HG02870 (cell line): ENCODE data around the gene SCRN1.

ENCODE experiments used
- ATAC-seq: cut with Tn5 transposase; IDR thresholded peaks from one replicate; pipeline ENCODE4 v1.9.1; 2021; ENCODE audit warnings: mild to moderate bottlenecking, moderate library complexity; ENCODE audit not compliant: unreplicated experiment

The SCRN1 gene, protein sequence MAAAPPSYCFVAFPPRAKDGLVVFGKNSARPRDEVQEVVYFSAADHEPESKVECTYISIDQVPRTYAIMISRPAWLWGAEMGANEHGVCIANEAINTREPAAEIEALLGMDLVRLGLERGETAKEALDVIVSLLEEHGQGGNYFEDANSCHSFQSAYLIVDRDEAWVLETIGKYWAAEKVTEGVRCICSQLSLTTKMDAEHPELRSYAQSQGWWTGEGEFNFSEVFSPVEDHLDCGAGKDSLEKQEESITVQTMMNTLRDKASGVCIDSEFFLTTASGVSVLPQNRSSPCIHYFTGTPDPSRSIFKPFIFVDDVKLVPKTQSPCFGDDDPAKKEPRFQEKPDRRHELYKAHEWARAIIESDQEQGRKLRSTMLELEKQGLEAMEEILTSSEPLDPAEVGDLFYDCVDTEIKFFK

DNA sequence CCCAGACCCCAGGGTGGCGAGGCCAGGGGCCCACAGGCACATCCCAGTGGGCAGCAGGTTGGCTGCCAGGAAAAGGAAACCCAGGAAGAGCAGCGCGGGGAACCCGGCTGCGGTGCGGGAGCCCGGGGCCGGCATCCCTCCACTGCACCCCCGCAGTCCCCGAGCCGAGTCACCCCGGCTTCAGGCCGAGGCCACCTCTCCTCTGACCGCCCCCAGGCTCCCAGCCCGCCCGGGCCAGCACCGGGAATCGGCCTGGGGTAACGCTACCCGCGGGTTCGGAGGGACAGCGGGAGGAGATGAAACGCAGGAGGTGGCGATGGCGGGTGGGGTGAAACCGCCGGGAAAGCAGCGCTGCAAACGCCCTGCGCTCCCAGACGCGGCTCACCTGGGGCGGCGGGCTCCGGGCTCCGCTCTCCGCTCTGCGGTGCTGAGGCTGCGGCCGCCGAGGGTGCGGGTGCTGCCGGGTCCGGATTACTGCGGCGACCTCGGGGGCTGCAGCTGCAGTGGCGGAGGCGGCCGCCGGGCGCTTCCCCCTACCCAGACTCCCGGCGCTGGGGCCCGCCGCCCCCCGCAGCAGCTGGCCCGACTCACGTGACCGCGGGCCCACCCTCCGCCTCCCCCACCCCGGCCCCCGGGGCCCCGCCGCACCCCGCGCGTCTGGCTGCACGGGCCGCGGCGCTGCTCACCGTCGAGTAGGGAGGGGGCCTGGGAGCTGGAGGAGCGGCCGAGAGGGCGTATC is at the start of gene SCRN1:
Gene SCRN1, minus strand, starts transcription at position 545 of the 739 bp plus-strand sequence. CDS start 20,734 bp downstream, outside the sequence.
- ATAC-seq, result peak; percentile 31

DNA sequence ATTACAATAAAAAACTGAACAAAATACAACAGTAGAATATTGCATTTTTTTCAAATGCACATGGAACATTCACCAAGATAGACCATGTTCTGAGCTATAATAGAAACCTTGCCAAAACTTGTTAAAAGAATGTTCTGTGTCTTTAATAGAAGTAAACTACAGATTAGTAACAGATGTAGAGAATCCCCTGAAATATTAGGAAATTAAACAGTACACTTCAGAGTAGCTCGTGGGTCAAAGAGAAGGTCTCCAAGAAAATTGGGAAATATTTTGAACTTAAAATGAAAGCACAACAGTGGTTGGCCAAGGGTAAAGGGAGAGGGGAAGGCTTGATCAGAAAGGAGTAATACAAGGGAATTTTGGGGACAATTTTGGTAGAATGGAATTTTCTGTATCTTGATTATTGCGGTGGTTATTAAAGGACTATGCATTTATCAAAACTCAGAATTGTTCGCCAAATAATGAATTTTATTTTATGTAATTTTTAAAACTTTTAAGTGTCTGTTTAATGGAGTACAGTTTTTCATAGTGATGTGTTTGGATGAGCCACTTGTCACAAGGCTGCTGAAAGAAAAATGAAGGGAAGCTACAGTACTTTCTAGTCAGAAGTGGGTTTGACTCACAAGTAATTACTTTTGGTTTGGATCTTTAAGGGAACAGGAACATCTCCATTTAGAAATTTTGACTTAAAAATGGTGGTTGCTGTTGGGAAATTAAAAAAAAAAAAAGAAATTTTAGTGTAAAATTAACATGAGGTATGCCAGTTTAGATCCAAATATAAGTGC is 48.8 kb upstream of the SCRN1 start:
- ATAC-seq, result no peak

DNA sequence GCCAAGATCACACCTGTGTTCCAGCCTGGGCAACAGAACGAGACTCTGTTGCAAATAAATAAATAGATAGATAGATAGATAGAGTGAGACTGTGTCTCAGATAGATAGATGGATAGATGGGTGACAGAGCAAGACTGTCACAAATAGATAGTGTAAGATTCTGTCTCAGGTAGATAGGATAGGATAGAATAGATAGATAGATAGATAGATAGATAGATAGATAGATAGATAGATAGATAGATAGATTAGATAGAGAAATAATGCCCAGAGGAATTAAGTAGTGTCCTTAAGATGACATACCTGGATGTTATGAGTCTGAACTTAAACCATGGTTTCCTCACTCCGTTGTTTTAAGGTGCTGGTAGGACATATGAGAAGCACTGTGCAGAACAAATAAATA is 46.6 kb upstream of the SCRN1 start:
- ATAC-seq, result no peak

DNA sequence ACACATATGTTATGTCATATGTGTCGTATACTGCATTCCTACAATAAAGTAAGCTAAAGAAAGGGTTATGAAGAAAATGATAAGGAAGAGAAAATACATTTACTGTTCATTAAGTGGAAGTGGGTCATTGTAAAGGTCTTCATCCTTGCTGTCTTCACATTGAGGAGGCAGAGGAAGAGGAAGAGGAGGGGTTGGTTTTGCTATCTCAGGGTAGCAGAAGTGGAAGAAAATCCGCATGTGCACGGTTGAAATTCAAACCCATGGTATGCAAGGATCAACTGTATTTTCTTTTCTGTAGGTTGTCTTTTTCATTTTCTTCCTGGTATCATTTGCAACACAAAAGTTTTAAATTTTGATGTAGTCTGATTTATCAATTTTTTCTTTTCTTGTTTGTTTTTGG is 44.9 kb upstream of the SCRN1 start:
- no peak for ATAC-seq

DNA sequence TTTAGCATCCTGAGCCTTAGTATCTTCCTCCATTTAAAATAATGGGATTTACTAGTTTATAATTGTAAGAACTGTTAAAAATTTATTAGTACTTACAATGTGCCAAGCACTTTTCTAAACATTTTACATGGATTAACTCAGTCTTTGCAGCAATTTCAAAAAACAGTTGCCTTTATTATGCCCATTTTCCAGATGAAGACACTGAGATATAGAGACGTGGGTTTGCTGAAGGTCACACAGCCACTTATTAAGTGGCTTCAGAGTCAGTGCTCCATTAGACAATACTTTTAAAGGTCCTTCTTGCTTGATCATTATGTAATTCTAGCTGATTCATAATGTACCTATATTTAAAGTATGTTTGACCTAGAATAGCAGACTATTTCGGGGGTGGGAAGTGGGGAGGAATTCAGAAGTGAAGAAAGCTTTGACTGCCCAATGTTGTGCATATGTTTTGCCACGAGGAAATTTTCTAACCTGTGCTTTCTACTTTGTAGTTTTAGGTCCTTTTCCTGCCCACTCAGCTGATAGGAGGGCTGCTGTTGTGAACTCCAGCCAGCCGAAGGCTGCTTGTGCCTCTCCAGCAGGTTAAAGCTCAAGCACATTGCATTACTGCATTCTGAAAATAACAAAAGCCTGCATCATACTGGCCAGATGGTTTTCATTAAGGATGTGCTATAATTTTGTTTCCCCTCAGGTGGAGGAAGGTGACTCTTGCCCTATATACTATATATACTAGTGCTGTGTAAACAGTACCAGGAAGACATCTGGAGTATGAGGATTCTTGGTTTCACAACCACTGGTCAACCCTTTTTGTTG is 42.9 kb upstream of the SCRN1 start:
- no peak for ATAC-seq

DNA sequence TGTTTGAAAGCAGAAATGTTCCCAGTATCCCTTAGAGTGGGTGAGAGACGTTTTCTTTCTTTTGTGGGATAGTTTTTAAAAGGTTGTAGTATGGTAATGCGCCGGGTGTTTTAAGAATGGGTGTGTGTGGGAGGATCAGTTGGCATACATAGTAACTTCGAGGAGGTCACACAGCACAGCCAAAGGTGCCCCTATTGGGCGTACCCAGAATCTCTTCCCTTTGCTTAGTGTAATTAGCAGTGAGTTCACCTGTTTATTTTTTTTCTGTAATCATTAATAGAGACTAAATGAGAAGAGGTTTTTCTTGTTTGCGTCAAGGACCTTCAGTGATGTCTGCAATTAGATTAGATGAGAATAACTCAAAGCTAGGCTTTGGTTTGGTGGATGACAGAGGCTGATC is 40.1 kb upstream of the SCRN1 start:
- no peak for ATAC-seq

DNA sequence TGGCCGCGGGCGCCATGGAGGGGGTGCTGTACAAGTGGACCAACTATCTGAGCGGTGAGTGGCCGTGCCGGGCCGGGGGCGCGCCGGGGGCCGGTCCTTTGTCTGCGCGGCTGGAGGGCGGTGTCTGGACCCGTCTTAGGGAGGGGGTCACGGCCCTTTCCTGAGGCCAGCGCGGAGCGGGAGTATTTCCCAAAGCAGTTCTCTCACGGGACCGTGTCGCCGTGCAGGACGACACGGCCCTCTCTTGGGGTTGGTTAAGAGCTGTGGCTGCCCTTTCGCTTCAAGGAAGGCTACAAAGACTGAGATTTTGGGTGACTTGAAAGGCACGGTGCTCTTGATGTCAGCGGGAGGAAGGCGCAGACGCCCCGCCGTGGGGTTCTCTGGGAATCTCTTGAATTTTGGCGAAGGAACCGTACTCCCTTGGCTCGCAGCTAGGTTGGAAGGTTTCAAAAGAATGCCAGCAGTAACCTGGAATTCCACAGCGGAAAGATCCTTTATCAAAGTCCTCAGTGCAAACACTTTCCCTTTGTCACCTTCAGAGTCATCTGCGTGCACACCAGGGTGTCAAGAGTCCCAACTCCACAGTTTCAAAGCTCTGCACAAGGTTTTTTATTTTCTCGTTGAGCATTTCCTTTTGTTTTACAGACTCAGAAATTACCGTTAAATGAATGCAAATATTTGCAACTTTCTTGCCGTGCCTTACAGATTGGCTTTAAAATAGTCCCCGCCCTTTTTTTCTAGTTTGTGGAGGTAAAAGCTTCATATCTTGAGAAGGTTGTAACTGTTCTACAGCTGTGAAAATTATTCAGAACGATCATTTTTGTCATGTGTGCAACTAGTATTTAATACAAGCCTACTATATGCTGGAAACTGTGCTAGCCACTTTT is 39.4 kb upstream of the SCRN1 start:
- peak; percentile 15 for ATAC-seq

DNA sequence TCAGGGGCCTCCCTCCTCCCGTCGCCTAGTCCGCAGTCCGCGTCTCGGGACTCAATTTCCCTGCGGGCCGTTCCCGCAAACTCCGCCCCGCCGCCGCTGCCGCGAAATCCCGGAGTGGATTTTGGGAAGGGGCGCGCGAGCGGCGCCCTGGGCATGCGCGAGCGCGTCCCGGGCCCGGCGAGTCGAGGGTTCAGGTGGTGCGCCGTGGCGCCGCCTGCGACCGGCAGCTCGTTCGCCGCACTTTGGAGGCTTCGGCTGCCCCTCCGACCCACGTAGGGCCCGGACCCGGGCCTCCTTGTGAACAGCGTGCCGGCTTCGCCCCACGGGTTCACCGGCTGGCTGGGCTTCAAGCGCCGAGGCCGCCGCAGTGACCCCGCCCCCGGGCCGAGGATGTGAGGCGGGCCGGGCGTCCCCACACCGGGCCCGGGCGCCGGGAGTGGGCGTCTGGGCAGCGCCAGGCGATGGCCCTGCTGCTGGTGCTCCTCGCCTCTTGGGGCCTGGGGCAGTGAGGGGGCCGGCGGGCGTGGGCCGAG is 38.7 kb upstream of the SCRN1 start, which contains the start of gene PLEKHA8:
Gene PLEKHA8, plus strand, starts transcription at position 197 of the 533 bp plus-strand sequence. CDS start 351 bp downstream, outside the sequence.
- ATAC-seq, result peak; percentile 45

DNA sequence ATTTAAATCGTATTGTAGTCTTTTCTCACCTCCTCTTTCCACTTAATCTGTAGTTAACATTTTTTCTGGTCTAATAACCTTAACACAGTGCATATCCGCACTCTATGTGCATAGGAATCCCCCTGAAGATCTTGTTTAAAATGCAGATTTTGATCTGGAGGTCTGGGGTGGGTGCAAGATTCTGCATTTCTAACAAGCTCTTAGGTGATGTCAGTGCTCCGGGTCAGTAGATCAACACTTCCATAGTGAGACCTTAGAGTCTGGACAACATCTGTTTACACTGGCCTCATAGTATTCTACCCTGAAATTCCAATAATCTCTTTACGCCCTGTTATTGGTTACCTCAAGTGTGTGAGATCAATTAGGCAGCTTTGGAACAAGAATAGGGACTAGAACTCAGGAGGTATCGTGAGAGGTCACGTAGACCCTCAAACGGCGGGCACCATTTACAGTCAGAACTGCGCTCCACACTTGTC is 38.2 kb upstream of the SCRN1 start:
- ATAC-seq, result peak; percentile 1

DNA sequence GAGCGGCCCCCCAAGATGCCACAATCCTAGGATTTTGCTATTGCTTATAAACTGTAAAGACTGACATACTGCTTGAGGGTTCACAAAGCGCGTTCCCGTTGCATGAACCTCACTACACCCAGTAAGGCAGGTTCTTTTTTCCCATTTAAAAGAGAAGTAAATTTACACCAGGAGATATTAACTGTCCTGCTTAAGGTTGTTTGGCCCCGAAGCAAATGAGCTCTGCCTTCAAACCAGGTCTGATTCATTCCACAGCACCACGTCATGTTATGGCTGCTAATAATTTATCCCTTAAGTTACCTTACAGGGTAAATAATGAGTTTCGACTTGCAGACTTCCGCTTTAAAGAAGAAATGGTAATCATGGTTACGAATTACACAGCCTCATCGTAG is 37.5 kb upstream of the SCRN1 start:
- ATAC-seq, result no peak

DNA sequence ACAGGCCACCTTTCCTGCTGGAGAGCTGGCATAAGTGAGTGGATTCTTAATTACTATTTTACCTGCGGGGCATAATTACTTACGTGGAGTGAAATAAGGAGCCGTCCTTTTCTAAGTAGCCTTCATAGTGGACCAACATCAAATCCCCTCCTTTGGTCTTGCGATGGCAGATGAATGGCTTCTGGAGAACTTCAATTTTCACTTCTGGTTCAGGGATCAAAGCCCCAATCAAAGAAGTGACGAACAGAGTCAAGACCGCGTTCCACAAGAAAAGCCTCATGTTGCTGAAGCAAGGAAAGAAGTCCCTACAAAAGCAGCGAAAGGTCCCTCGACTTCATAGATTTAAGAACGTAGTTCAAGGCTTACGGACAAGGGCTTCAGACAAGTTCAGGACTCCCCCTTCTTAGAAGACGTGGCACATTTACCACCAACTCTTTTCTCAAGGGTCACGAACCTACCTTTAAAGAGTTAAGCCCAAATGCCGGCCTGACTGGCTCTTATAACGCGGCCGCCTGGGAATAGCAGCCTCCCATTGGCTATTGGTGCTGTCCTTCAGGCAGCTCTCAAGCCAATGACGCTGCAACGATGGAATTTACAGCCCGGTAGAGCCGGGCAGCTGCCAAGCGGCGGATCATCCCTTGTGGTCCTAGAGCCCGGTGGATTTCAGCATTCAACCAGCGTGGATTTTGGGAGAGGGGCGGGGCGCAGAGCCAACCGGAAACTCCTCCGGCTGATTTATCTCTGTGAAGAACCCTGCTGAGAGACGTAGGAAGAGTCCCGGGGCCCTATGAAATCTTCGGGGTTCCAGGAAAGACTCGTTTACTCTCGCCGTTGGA is 36.8 kb upstream of the SCRN1 start, which contains the start of gene FKBP14:
Gene FKBP14, minus strand, starts transcription at position 474 of the 836 bp plus-strand sequence. Its CDS starts 194 bp downstream, at position 280.
- peak; percentile 72 for ATAC-seq

DNA sequence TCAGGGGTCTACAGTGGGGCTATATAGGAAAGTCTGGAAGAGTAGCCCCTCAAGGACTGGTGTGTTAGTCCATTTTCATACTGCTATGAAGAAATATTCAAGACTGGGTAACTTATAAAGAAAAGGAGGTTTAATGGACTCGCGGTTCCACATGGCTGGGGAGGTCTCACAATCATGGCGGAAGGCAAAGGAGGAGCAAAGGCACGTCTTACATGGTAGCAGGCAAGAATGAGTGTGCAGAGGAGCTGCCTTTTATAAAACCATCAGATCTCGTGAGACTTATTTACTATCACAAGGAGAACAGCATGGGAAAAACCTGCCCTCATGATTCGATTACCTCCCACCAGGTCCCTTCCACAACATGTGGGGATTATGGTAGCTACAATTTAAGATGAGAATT is 33.9 kb upstream of the SCRN1 start:
- ATAC-seq, result no peak

DNA sequence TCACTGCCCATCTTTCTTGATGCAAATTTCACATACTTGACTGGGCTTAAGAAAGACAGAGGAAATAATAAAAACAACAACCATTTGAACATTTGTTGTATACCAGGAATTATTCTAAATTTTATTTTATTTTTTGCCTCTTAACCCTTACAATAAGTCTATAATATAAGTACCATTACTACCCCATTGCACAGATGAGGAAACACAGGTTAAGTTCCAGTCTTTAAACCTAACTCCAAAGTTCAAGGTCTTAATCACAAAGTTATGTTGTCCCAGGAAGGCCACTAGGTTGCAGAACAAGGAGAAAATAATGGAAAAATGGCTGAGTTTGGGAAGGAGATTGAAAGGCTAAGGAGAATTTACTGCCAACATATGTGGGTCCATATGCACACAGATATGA is 33.4 kb upstream of the SCRN1 start:
- ATAC-seq, result no peak

DNA sequence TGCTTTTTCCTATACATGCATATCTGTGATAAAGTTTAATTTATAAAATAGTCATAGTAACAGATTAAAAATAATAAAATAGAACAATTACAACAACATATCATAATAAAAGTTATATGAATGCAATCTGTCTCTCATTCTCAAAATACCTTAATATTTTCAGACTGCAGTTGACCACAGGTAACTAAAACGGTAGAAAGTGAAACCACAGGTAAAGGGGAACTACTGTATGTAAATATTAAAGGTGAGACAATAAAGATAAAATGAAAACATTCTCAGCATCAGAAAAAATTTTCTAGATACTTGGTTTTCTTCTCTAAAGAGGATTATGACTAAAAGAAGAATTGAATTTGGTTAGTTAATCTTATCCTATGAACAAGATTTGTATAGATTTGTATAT is 30.9 kb upstream of the SCRN1 start:
- ATAC-seq, result no peak

DNA sequence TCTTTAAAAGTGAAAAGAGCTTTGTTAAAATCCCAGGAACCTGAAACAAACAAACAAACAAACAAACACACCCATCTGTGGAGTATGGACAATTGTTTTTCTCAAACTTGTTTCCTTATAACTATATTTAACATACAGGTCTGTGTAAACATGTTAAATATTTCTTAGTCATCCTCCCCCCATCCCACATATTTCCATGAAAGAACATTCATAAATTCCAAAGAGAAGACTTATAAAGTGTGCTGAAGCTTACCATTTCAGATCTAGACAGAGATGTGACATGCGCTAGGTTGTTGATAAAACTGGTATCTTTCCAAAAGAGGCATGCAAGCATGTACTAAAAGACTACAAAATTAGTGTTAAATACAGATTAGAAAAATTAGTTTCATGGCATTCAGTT is 30.4 kb upstream of the SCRN1 start:
- no peak for ATAC-seq

DNA sequence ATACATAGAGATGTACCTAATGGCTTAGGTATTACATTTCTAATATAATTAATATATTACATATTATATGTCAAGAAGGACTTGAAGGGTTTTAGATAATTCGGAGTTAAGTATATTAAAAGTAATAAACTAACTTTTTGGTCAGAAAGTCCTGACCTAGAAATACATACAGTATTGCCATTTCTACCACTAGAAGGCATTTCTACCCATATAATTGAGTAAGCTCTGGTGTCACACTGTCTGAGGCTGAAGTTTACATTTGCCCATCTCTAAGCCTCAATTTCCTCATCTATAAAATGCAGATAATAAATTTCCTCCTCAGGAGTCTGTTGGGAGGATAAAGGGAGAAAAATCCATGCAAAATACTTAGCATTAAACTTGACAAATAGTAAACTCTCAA is 29.8 kb upstream of the SCRN1 start:
- no peak for ATAC-seq

DNA sequence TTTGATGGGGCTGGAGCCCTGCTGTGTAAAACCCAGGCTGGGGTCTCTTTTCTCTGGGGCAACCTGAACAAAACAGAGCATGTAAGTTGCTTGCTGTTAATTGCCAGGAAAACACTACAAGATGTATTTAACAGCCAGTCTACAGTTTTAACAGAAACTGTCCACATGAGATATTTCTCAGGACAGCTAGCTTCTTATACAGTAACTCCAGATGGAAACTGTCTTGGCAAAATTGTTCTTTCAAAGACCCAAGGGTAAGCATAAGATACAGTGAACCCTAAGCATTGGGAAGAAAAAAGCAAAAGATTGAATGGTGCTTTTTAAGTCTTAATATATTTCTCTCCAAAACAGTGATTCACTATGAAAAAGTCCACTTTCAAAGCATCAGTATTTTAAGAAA is 28.9 kb upstream of the SCRN1 start:
- ATAC-seq, result no peak

DNA sequence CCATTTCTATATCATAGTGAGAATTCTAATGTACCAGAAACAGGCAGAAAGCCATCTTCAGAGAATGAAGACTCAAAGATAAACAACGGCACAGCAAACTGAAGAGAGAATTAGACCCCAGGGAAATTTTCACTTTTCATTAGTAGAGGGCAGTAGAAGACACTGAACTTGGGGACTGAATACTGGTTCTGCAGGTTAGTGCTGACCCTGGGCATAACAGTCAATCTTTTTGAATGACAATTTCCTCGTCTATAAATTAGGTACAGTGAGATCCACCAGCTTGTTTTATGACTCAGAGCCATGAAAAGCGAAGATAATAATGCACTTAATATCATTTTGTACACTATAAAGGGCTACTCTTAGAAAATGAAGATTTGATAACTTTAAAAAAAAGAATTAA is 23.2 kb upstream of the SCRN1 start:
- ATAC-seq, result no peak
